Hindlimb muscle (tissue), 1 donor: ENCODE data around the gene CNTNAP2. TPM values are rescaled to one million over a fixed set of nuclear protein-coding genes. Genes with fewer than 3 reads are reported as not detected.
"Not testable (repeated sequence)": the region's sequence is repeated elsewhere in the genome, so short reads cannot be mapped to it uniquely, and the experiment has no call there.

Source experiments
- DNase-seq: peaks from one replicate; pipeline ENCODE4 v3.0.0-alpha.2; 2013
- polyA plus RNA-seq: library from polyadenylated mRNA; unstranded; fragments of 120-200 nt; gene quantifications from one replicate; pipeline ENCODE4 v1.2.1, GENCODE V29; 2013; ENCODE audit not compliant: insufficient read length

Gene CNTNAP2
- polyA plus RNA-seq, 1 donor = 10.1 TPM

DNA sequence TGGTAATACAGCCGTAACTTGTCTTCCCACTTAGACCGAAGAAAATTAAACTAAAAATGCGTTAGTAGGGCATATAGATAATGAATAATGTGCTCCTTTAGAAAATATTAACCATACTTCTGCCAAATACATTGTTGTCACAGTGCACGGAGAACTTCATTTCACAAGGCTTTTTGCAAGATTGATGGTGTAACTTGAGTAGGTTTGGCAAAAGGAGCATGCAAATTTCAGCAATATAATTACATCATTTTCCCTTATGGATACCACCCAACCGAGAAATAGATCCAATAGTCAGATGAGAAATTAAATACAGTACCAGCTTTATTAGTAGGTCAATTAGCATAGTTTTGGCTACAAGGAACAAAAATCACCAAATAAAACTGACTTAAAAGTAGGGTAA is 1681.4 kb downstream of the CNTNAP2 start:
- DNase-seq = no peak

DNA sequence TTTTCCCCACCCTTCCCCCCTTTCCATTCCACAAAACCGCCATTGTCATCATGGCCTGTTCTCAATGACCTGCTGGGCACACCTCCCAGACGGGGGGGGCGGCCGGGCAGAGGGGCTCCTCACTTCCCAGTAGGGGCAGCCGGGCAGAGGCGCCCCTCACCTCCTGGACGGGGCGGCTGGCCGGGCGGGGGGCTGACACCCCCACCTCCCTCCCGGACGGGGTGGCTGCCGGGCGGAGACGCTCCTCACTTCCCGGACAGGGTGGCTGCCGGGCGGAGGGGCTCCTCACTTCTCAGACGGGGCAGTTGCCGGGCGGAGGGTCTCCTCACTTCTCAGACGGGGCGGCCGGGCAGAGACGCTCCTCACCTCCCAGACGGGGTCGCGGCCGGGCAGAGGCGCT is 1685.2 kb downstream of the CNTNAP2 start:
- DNase-seq = not testable (repeated sequence)

DNA sequence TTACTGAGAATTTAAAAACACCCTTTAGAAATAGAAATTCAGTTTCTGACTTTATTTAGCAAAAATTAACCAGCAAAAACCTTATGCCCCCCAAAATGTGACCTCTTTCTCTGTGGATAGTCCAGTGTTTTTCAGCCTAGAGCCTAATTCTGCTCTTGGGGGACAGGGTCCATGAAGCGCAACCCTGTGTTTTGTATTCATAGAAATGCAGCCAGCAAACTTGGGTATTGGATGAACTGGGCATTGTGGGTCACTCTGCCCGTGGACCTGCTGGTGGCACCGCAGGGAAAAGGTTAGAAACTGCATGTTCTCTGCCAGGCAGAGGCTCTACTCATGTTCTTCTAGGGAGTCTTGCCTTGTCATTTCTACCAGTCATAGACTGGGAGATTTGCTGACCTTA is 1686.5 kb downstream of the CNTNAP2 start:
- no peak for DNase-seq

DNA sequence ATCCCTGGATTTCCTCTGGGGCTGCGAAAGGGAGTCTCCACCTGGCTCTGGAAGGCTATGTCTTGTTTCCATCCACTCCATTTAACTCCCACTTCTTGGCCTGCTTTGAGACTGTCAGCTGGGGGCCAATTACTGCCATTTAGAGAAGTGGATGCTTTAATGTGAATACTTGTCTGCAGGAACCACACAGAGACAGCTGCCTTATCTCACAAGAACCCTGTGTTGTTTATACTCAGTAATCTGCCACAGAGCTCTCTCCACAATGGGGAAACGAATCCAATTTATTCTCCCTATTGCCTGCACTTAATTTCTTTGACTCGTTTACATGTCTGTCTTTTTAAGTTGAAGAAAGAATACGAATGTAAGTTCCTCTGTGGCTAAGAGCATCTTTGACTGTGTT is 1687.0 kb downstream of the CNTNAP2 start:
- DNase-seq = no peak

DNA sequence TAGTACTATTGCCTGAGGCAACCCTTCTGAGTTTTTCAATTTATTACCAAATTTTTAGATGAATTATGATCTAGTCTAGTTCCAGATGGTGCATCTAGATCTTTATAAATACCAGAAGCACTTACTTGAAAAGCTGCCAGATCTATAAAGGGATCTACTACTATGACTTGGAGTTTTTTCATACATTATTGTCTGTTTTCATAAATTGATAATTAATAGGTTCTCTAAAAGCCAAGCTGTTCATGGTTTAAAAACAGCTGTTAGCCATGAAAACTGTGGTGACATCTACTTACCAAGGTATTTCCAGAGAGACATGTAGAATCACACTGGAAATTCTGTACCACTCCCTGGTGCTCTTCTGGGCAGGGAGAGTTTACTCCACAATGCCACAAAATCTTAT is 1687.4 kb downstream of the CNTNAP2 start:
- no peak for DNase-seq

DNA sequence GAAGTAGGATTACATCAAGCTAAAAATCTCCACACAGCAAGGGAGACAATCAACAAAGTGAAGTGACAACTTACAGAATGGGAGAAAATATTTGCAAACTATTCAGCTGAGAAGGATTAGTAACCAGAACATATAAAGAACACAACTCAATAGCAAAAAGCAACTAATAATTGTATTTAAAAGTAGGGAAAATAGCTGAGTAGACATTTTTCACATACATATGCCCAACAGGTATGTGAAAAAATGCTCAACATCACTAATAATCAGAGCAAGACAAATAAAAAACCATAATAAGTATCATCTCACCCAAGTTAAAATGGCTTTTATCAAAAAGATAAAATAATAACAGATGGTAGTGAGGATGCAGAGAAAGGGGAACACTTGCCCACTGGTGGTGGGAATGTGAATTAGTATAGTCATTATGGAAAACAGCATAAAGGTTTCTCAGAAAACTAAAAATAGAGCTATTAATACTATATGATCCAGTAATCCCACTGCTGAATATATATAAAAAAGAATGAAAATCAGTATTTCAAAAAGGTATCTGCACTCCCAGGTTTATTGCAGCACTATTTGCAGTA is 1689.5 kb downstream of the CNTNAP2 start:
- no peak for DNase-seq

DNA sequence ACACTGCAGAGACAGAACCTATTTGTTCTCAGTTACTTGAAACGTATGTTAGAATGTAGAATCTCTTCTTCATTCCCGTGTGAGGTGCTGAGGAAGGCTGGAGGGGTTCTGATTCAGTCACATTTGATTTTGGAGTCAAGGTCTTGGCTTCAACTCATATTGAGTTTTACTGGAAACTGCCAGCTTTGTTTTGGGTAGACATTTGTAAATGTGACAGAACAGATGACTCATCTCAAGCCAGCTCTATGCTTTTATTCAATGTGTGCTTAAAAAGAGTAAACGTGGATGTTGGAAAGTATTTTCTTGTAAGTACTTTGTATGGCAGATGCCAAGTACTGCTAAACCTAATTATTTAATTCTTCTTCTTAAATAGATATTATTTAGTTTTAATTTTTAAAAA is 1693.2 kb downstream of the CNTNAP2 start:
- DNase-seq = no peak

DNA sequence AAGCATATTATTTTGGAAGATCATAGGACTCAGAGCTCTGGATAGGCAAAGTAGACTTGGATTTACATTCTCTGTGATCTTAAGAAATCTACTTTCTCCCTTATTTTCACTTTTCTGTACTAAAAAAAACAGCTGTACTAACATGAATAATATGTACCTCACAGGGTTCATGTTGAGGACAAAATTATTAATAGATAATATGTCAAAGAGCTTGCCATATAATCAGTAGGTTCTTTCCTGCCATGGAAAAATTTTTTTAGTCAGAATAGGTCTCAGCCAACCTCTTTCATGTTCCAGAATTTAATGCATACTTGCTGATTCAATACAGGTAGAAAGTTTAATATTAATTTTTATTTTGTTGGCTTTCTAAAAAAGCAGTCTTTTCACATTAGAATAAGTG is 1693.7 kb downstream of the CNTNAP2 start:
- DNase-seq = no peak

DNA sequence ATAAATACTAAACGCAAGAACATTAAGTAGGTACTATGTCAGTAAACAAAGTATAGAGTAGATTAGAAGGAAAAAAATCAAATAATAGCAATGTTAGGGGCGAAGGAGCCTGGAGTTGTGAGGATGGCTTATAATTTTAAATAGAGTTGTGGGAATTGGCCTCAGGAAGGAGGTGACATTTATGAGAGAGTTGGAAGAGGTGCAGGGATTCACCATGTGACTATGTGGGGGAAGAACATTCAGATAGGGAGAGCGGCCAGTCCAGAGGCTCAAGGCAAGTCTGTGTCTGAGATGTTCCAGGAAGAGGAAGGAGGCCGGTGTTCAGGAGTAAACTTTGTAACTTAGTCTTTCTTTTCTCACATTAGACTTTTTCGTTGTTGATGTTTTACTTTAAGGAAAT is 1695.3 kb downstream of the CNTNAP2 start:
- no peak for DNase-seq

DNA sequence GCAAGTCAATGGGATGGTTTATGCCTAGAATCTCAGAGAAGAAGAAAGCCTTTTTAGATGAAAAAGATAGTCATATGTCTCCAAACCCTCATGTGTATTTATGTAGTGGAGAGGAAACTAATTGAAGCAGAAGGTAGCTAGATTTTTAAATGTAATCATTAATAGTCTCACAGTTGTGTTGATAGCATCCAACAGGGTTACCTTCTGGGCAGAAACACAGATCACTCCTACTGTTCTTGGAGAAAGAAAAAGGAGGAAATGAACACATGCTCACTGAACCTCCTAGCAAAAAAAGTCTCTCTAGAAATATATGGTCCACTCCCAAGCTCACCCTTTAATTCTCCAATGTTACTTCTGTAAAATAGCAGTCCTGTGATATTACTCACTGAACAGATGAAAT is 1696.7 kb downstream of the CNTNAP2 start:
- DNase-seq = no peak

DNA sequence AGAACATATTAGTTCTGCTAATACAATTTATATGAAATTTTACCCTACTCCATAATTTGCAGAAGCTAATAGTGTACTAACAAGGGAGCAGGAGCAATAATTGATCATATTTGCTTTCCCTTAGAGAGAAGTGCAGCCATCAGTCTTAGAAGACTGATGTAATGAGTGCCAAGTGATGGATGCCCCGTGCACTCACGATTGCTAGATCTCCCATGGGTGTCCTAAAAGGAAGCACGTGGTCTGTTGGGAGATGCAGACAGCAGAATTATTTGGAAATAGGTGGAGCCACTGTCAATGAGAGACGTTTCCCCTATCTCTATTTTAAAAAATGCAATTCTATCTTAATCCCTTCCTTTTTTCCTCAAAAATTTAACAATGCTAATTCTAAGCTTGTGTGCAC is 1701.7 kb downstream of the CNTNAP2 start:
- no peak for DNase-seq

DNA sequence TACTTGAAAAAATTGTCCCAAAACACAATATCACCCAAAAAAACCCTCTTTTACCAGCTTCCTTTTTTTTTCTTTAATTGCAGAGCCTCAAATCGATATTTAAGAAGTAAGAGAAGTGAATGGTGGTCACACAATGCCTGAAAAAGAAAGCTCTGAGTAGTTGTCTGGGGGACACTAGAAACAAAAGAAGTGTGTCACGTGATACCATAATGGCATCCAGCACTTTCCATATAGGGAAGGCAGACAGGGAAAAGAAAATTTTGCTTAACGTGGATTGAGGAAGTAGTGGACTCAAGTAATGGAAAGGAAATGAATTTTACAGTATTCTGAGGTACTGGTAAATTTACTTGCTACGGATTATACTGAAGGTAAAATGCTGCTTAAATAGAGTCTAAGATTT is 1708.1 kb downstream of the CNTNAP2 start:
- DNase-seq = no peak

DNA sequence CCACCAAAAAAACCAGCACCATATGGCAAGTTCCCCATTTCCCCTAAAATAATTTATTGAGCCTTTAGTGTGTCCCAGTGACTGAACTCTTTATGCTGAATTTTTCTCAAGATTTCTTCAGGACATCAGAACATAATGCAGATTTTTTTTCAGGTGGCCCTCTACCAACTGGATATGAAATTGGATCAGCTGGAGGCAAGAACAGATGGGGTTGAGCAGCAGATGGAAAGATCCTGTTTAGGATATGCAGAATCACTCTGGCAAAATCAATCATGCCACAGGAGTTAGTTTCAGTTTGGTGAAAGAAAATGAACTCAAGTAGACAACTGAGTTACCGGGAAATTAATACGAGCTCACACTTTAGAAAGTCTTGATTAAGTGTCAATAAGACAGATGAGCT is 1712.4 kb downstream of the CNTNAP2 start:
- DNase-seq = no peak

DNA sequence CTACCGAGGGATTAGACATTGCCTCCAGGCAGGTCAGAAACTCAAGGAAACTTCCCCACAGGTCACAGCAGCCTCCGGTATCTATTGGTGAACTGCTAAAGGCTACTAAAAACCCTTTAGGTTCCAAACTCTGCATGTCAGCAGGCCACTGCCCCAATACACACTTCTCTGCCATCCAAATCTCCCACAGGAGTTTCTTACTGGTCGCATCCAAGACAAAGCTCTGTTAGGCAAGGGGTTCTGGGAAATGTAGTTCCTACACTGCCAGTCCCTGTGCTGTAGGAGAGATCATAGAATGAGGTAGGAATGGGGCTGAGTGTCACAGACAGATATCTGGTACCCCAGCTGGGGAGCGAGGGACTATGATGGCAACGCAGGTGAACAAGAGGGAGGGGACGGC is 1717.0 kb downstream of the CNTNAP2 start:
- DNase-seq = no peak

DNA sequence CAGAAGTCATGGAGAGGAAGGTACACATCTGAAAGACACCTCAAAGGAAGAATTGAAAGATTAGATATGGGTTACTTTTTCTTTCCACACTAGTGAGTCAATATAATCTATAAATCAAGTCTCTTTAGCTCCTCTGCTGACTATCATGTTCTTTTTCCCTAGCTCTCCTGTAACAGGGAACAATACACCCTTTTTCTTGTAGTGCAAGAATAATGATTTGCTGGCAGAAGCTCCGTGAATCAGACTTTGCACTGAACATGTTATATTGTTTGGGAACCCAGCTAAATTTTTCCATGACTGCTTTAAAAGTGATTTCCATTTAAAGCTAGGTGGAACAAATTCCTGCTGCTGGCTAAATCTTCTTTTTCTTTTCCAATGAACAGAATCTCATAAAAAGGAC is 1717.4 kb downstream of the CNTNAP2 start:
- no peak for DNase-seq

DNA sequence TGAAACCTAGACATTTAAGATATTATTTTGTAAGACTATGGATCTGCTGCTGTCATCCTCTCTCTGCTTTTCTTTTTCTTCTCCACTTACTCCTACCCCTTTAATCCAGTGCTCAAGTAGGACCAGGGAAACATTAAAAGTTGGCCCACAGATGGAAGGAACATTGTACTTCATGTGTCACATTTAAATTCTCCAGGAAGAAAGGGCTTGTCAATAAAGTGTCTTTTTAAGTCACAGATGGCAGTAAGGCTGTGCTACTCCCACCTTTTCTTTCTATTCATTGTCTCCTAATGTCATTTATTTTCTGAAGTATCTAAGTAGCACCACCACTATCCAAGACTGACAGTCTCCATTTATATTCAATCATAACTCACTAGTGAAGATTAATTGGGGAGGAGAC is 1736.2 kb downstream of the CNTNAP2 start:
- DNase-seq = no peak

DNA sequence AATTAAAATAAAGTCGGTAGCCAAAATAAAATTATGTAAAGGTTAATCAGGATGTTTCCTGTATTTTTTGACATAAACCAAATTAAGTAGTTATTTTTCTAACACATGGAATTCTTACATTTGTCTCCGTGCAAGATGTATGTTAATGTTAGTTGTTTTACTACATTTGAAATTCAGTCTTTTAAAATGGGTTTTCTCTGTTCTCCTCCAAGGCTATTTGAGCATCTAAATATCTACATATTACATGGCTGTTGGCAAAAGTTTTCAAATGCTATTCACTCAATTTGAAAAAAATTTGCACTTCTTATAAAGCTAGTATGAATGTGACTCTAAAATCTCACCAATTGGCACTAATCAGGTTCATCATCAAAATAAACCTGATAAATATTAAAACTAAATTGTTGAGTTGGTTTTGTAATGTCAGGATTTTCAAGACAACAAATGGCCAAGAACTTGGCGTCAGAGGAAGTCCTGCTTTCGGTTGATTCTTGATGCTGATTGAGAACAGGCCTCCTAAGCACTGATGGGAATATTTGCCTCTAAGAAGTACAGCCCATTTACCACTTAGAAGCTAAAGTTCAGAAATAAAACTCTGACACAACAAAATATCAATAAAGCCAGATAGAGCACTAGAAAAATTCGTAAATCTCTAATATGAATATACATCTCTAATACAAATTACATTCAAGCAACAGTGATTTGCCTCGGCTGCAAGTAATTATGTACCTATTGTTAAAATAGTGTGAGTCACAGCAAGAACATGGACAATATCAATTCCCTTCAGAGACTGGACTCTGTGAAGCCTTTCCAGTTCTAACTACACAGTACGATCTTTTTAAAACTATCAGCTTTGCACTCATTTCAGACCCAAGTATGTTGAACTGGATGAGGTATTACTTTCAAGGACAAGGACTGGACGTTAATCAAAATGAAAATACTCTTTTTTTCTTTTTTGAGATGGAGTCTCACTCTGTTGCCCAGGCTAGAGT is 1740.8 kb downstream of the CNTNAP2 start:
- DNase-seq = no peak

DNA sequence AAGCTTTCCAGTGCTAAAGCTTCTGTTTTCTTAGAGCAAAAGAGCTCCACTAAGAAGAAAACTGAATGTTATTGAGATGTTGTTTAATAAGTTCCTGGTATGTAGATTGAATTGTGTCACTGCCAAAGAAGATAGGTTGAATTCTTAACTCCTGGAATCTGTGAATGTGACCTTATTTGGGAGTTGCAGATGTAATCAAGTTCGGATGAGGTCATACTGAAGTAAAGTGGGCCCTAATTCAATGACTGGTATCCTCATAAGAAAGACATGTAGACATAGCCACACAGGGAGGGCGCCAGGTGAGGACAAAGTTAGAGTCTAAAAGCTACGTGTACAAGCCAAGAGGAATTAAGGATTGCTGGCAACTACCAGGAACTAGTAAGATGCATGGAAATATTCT is 1741.8 kb downstream of the CNTNAP2 start:
- no peak for DNase-seq

DNA sequence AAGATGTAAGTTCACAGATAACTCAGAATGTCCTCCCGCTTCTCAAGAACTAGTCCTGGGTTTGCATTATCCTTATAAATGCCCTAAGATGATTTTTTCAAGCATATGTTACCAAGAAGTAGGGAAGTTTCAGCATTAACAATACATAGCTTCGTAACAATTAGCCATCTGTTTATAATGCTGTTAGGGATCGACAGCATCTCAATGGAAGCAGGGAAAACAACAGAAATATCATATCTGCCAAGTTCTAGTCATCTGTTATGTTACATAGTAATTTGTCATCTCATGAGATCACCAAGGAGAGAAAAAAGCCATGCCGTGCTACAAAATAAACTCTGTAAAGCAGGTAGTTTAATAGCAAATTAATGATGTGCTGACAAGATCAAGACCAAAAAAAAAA is 1742.4 kb downstream of the CNTNAP2 start:
- no peak for DNase-seq

DNA sequence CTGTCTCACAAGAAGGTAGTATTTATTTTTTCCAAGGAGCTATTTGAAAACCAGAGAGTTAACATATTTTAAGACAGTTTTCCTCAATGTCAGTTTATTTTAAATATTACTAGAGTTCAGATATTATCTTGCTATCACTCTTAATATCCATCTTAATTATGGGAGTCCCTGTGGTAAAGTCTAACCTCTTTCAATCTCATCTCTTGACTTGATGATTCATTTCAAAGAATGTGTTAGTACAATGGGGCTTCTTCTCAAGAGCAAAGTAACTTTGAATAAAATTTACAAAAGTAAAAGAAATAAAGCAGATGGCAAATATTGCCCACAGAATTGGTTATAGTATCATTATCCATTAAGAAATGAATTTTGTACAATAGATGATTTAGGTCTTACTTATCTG is 1742.9 kb downstream of the CNTNAP2 start:
- DNase-seq = no peak

DNA sequence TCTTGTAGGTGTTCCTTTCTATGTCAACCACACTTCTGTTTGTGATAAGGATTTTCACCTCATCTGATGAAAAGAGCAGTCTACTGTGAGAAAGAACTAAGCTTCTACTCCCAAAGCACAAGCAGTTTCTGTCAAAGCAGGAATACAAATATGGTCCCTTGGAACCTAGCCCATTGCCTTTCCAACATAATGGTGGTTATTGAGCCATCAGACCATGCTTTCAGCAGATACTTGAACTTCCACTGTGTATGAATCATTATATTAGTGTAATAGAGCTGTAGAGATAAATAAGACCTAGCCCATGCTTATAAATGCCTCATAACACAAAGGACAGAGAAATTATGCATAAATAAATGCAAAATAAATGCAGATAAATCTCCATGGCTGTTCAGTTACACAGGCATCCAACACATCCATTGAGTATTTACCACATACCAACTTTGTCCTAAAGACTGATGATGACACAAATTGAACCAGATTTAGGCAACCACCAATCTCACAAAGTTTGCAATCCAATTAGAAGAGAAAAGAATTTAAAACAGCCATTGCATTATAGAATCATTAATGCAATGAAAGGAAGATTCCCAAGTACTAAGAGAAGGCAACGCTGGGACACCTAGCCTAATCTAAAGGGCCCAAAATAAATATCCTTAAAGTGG is 1744.6 kb downstream of the CNTNAP2 start:
- no peak for DNase-seq

DNA sequence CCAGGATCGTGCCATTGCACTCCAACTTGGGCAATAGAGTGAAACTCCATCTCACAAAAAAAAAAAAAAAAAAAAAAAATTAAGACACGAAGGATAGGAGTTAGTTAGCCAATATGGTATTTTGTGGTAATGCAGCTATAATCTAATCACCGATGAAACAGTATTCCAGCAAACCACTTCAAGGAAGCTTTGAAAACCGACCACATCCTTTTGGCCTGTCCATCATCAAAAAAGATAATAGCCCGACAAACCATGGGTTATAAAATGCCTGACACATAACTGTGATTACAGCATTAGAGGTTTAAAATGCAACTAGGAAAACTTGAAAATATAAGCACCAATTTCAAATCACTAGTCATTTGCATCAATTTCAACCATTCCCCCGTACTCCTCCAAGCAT is 1745.3 kb downstream of the CNTNAP2 start:
- no peak for DNase-seq

DNA sequence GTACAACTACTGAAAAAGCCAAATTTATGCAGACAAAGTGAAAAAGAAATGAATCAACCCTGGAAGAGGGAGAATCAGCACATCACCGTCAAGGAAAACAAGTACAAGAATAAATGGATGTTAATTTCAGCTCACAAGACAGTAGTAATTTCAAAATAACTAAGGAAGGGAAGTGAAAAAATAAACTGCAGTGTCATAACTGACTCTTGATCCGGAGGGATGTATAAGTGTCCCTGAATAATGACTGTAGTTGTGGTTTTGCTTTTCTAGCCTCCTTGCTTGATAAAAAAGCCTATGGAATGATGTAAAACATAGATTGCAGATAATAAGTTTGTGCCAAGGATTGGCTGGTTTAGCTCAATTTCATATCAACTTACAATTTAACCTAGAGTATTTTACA is 1752.9 kb downstream of the CNTNAP2 start:
- no peak for DNase-seq
